ENCODE data around the gene LMF1. TPM values are rescaled to one million over a fixed set of nuclear protein-coding genes. Genes with fewer than 3 reads are reported as not detected.

The LMF1 gene
- total and polyA plus RNA-seq, 2 of the 13 experiments (the other 11 are each of a cell fraction or from before 2014, with no cell fraction given) = 6.8 to 8.5 TPM

- H3K79me2 ChIP-seq (ENCODE audit: insufficient read depth, low read length) = no peaks in the 10 kb centered on the region
- no peak overlapping the region for H3K9ac ChIP-seq (ENCODE audit: insufficient read depth, low read depth, low read length)
- H3K27ac ChIP-seq (ENCODE audit: extremely low read length, insufficient read depth, low read length) = no peak overlapping the region
- no peak for TF ChIP-seq ZNF691 (CRISPR knock-in tag; IDR thresholded peaks at IDR 0.05; ENCODE audit: borderline replicate concordance, low read depth)
- TF ChIP-seq TRIM24 (CRISPR knock-in tag; IDR thresholded peaks at IDR 0.05) = no peak
- H2AFZ ChIP-seq (ENCODE audit: low read length) = no peak overlapping the region
- no peaks in the 10 kb centered on the region for H3K4me1 ChIP-seq (ENCODE audit: insufficient read depth, low read length)
- no CpG with 5 or more reads among the region's 8 CpGs for WGBS (ENCODE audit: low lambda C conversion rate)
- FAIRE-seq (no peak), ATAC-seq (no peak), DNase-seq (ENCODE audit: low spot score) (no peak)
- in situ Hi-C loops (cut with HindIII; ENCODE audit: extremely low pct_ligation_motif_present, low pct_unique_long_range_greater_than_20kb) = no loop called here
- CTCF ChIA-PET (ENCODE audit: low intra/inter-chr PET ratio, low total read pairs) = no interaction called here
- H3K9me3 ChIP-seq (ENCODE audit: low read length) = no peaks in the 10 kb centered on the region
- H3K4me2 ChIP-seq (ENCODE audit: low read depth, low read length) = no peak overlapping the region
- no peaks in the 10 kb centered on the region for H3K36me3 ChIP-seq (replicated peaks in 1 of 2; ENCODE audit: control insufficient read depth in 1 of 2, insufficient read depth in 2 of 2, low read length in 2 of 2)
- no peak overlapping the region for H3K4me3 ChIP-seq (replicated peaks in 1 of 3; ENCODE audit: insufficient read depth in 1 of 3, low read depth in 2 of 3, low read length in 3 of 3)
- POLR2A ChIA-PET = no interaction called here
- H3K27me3 ChIP-seq (ENCODE audit: control insufficient read depth in 1 of 2, insufficient read depth in 2 of 2, low read length in 2 of 2) = peaks cover 21 to 87% of the 10 kb centered on the region in 2 experiments
- peaks cover 5% of the 10 kb centered on the region; the same call in 1 of the 2 replicates for H4K20me1 ChIP-seq (ENCODE audit: insufficient read depth, low read length)
- BruUV-seq (replicated peaks) = no TSS peak
- intact Hi-C loops (cut with micrococcal nuclease; ENCODE audit: unreplicated experiment) = no loop called here
These were observed 43.4 kb upstream of the LMF1 start for GRCh38 chr16:1014221-1014620.

GRCh38 chr16:1013593-1013900, 42.8 kb upstream of the LMF1 start:
- H4K20me1 ChIP-seq (ENCODE audit: insufficient read depth, low read length) = peaks cover 5% of the 10 kb centered on the region; the same call in 1 of the 2 replicates
- FAIRE-seq = no peak
- no peaks in the 10 kb centered on the region for H3K4me1 ChIP-seq (ENCODE audit: insufficient read depth, low read length)
- intact Hi-C loops (cut with micrococcal nuclease; ENCODE audit: unreplicated experiment) (no loop called here), in situ Hi-C loops (cut with HindIII; ENCODE audit: extremely low pct_ligation_motif_present, low pct_unique_long_range_greater_than_20kb) (no loop called here)
- no peak overlapping the region for H3K9ac ChIP-seq (ENCODE audit: insufficient read depth, low read depth, low read length)
- no peak overlapping the region for H2AFZ ChIP-seq (ENCODE audit: low read length)
- H3K4me3 ChIP-seq (replicated peaks in 1 of 3; ENCODE audit: insufficient read depth in 1 of 3, low read depth in 2 of 3, low read length in 3 of 3) = no peak overlapping the region
- H3K36me3 ChIP-seq (replicated peaks in 1 of 2; ENCODE audit: control insufficient read depth in 1 of 2, insufficient read depth in 2 of 2, low read length in 2 of 2) = no peaks in the 10 kb centered on the region
- CTCF ChIA-PET (ENCODE audit: low intra/inter-chr PET ratio, low total read pairs) = no interaction called here
- ATAC-seq = no peak
- WGBS (ENCODE audit: low lambda C conversion rate) = no CpG with 5 or more reads among the region's 8 CpGs
- no peak overlapping the region for H3K4me2 ChIP-seq (ENCODE audit: low read depth, low read length)
- POLR2A ChIA-PET = no interaction called here
- DNase-seq (ENCODE audit: low spot score) = no peak
- H3K79me2 ChIP-seq (ENCODE audit: insufficient read depth, low read length) = no peaks in the 10 kb centered on the region
- no peaks in the 10 kb centered on the region for H3K9me3 ChIP-seq (ENCODE audit: low read length)
- H3K27me3 ChIP-seq (ENCODE audit: control insufficient read depth in 1 of 2, insufficient read depth in 2 of 2, low read length in 2 of 2) = peaks cover 22 to 87% of the 10 kb centered on the region in 2 experiments
- H3K27ac ChIP-seq (ENCODE audit: extremely low read length, insufficient read depth, low read length) = no peak overlapping the region
- no TSS peak for BruUV-seq (replicated peaks)
- TF ChIP-seq JUND (CRISPR knock-in tag; IDR thresholded peaks at IDR 0.05) = no peak
- no peak for TF ChIP-seq AHR (CRISPR knock-in tag; IDR thresholded peaks at IDR 0.05)
- no peak for TF ChIP-seq ZNF264 (CRISPR knock-in tag; IDR thresholded peaks at IDR 0.05)
- TF ChIP-seq THAP11 (CRISPR knock-in tag; IDR thresholded peaks at IDR 0.05) = no peak
- no peak for TF ChIP-seq SPEN (CRISPR knock-in tag; IDR thresholded peaks at IDR 0.05; ENCODE audit: low read depth)
- no peak for TF ChIP-seq ZNF580 (CRISPR knock-in tag; IDR thresholded peaks at IDR 0.05; ENCODE audit: borderline replicate concordance, low read depth)
- no peak for TF ChIP-seq IKZF4 (CRISPR knock-in tag; IDR thresholded peaks at IDR 0.05; ENCODE audit: borderline replicate concordance, low read depth, not compliant biosample characterization)
- no peak for TF ChIP-seq ZKSCAN1 (IDR thresholded peaks at IDR 0.05; ENCODE audit: low read length)
- TF ChIP-seq PHF20 (CRISPR knock-in tag; IDR thresholded peaks at IDR 0.05) = no peak
- no peak for TF ChIP-seq STAG1 (CRISPR knock-in tag; IDR thresholded peaks at IDR 0.05)
- no peak for TF ChIP-seq ZNF441 (CRISPR knock-in tag; IDR thresholded peaks at IDR 0.05; ENCODE audit: borderline replicate concordance)
- TF ChIP-seq ZNF484 (CRISPR knock-in tag; IDR thresholded peaks at IDR 0.05; ENCODE audit: borderline replicate concordance, low read depth) = no peak
- no peak for TF ChIP-seq ZNF451 (CRISPR knock-in tag; IDR thresholded peaks at IDR 0.05)
- no peak for TF ChIP-seq CREBL2 (CRISPR knock-in tag; IDR thresholded peaks at IDR 0.05; ENCODE audit: borderline replicate concordance)
- TF ChIP-seq BCL6 (CRISPR knock-in tag; IDR thresholded peaks at IDR 0.05) = no peak
- no peak for TF ChIP-seq HDAC6 (IDR thresholded peaks at IDR 0.05; ENCODE audit: low read depth, low read length)

Data from HepG2 (cell line).